NT2/D1 (cell line): ENCODE results near the gene ALDH9A1.
"Not testable (repeated sequence)": the region's sequence is repeated elsewhere in the genome, so short reads cannot be mapped to it uniquely, and the experiment has no call there.

Experiments used
- DNase-seq: peaks from one replicate; pipeline ENCODE4 v3.0.0-alpha.2; 2011; ENCODE audit warnings: low read depth, low spot score
- H3K27me3 ChIP-seq: 2 replicates; pipeline ENCODE4 v1.6.0; 2011; ENCODE audit warnings: mild to moderate bottlenecking; ENCODE audit not compliant: insufficient read length, insufficient read depth
- H3K36me3 ChIP-seq: 2 replicates; pipeline ENCODE4 v1.6.1; 2011; ENCODE audit warnings: mild to moderate bottlenecking, low read length, mixed read lengths; ENCODE audit not compliant: insufficient read depth, insufficient read length
- H3K4me1 ChIP-seq: 2 replicates; pipeline ENCODE4 v1.5.1; 2011; ENCODE audit not compliant: insufficient read depth, insufficient read length
- H3K4me3 ChIP-seq: 2 replicates; pipeline ENCODE4 v1.5.1; 2011; ENCODE audit warnings: low read depth; ENCODE audit not compliant: insufficient read length
- H3K9ac ChIP-seq: 2 replicates; pipeline ENCODE4 v1.6.0; 2011; ENCODE audit warnings: low read depth; ENCODE audit not compliant: insufficient read length
- H3K9me3 ChIP-seq: 2 replicates; pipeline ENCODE4 v1.5.1; 2011; ENCODE audit warnings: mild to moderate bottlenecking, low read length; ENCODE audit not compliant: insufficient read depth
- SUZ12 ChIP-seq: IDR thresholded peaks from 2 replicates; pipeline ENCODE4 v1.6.1; 2011; ENCODE audit not compliant: insufficient read length, insufficient read depth; ENCODE audit errors: extremely low read depth
- YY1 ChIP-seq: IDR thresholded peaks from 2 replicates; pipeline ENCODE4 v1.6.1; 2011; ENCODE audit not compliant: insufficient read length, insufficient read depth
- ZNF274 ChIP-seq: IDR thresholded peaks from 2 replicates; pipeline ENCODE4 v1.6.1; 2011; ENCODE audit warnings: mild to moderate bottlenecking, low read depth, low read length

The ALDH9A1 gene

DNA sequence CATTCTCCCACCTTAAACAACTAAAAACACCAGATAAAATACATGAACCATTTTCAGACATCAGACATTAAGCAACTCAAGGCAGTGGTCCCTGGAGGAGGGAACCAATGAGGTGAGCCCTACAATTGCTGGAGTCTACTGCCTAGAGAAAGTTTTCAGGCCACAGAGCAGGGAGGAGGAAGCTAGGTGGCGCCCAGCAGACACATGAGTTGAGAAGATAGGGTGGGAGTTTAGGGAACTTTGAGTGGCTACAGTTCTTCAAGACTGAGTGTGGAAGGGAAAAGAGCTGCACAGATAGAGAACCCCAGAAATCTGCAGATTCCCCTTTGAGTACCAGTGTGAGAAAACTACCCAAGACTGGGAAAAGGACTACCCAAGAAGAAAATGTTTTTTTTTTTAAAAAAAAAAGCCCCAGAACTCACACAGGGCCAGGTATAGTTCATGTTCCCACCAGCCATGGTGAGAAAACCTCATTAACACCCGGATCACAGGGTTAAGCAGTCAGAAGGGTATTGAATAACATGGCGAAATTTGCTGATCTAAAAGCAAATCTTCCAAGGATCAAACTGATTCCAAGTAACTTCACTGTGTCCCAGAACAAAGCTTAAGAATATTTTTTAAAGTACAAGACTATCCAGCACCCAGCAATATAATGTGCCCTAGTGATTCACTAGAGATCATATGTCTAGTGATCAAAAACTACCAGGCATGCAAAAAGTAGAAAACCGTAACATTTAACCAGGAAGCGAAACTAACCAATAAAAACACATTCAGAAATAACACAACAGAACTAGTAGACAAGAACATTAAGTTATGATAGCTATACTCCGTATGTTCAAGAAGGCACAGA is 12.0 kb downstream of the ALDH9A1 start:
- Histone ChIP-seq H3K4me3 (no peak overlapping the region), H3K4me1 (no peaks in the 10 kb centered on the region), H3K36me3 (peaks cover 64% of the 10 kb centered on the region), H3K9me3 (peaks cover 22% of the 10 kb centered on the region), H3K9ac (no peak overlapping the region), H3K27me3 (no peaks in the 10 kb centered on the region)
- no peak for DNase-seq
- TF ChIP-seq SUZ12 (no peak), ZNF274 (no peak), YY1 (no peak)

DNA sequence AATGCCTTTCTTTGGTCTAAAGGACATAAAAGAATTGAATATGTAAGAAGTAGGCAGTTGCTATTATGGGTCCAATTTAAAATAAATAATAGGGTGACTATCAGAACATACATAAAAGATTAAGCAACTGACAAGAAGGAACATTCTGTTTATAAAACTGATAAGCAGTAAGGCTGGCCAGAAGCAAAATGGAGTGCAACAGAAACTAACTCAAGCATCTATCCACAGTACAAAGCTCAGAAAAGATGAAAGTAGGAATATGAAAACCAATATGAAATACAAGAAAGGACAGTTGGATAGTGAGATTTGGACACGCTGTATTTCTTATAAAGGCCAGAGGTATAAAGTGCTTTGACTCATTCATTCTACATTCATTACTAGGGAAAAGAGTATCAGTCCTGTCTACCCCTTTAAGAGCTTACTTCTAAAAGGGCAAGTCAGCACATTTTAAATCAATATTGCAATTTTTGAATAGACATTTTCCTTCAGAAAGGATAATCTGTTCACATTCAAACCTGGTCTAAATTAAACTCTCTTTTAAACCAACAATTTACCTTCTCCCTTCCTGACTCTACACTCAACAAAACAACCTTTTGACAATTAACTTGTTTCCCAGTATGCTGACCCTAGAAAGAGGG is 14.4 kb downstream of the ALDH9A1 start:
- 0 out of 2 replicates have a peak, but pooled peaks cover 7% of the 10 kb centered on the region for H3K9me3 ChIP-seq
- no peaks in the 10 kb centered on the region for H3K4me1 ChIP-seq
- no peaks in the 10 kb centered on the region for H3K27me3 ChIP-seq
- no peak for DNase-seq
- TF ChIP-seq ZNF274 (no peak), SUZ12 (no peak), YY1 (no peak)
- no peak overlapping the region for H3K9ac ChIP-seq
- peaks cover 67% of the 10 kb centered on the region for H3K36me3 ChIP-seq
- H3K4me3 ChIP-seq = no peak overlapping the region

GRCh38 chr1:165680773-165681172 is 17.6 kb downstream of the ALDH9A1 start:
- not testable (repeated sequence) for H3K4me3 ChIP-seq, H3K4me1 ChIP-seq, H3K9ac ChIP-seq, DNase-seq, H3K9me3 ChIP-seq, H3K27me3 ChIP-seq
- H3K36me3 ChIP-seq = peaks cover 81% of the 10 kb centered on the region

GRCh38 chr1:165680303-165680702 is 18.1 kb downstream of the ALDH9A1 start:
- H3K36me3 ChIP-seq = peaks cover 82% of the 10 kb centered on the region
- H3K9me3 ChIP-seq = no peaks in the 10 kb centered on the region
- H3K27me3 ChIP-seq = no peaks in the 10 kb centered on the region
- no peak overlapping the region for H3K4me3 ChIP-seq
- no peak for DNase-seq
- H3K4me1 ChIP-seq = no peaks in the 10 kb centered on the region
- TF ChIP-seq ZNF274 (no peak), YY1 (no peak), SUZ12 (no peak)
- no peak overlapping the region for H3K9ac ChIP-seq

GRCh38 chr1:165679282-165680036 is 18.9 kb downstream of the ALDH9A1 start:
- TF ChIP-seq ZNF274 (no peak), SUZ12 (no peak)
- Histone ChIP-seq H3K36me3 (peaks cover 81% of the 10 kb centered on the region), H3K9me3 (no peaks in the 10 kb centered on the region), H3K27me3 (no peaks in the 10 kb centered on the region), H3K4me1 (no peaks in the 10 kb centered on the region), H3K9ac (no peak overlapping the region), H3K4me3 (no peak overlapping the region)
- DNase-seq = no peak

DNA sequence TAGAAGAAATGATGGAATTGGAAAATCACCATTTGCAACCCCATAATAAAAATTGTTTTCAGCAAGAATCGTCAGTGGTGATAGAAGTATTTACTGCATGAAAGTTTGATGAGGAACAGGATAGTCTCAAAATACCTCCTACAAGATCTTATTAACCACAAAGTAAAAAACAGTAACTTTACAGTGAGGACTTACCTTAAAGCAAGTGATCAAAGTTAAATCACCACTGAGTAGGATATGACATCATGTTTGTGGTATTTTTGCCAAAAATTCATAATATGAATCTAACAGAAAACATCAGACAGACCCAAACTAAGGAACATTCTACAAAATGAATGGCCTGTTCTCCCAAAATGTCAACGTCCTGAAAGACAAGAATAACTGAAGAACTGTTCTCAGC is 19.9 kb downstream of the ALDH9A1 start:
- Histone ChIP-seq H3K4me1 (no peaks in the 10 kb centered on the region), H3K36me3 (peaks cover 83% of the 10 kb centered on the region), H3K4me3 (no peak overlapping the region), H3K27me3 (no peaks in the 10 kb centered on the region), H3K9ac (no peak overlapping the region), H3K9me3 (no peaks in the 10 kb centered on the region)
- no peak for DNase-seq
- no peak for TF ChIP-seq ZNF274
- TF ChIP-seq SUZ12 = no peak
- TF ChIP-seq YY1 = no peak

DNA sequence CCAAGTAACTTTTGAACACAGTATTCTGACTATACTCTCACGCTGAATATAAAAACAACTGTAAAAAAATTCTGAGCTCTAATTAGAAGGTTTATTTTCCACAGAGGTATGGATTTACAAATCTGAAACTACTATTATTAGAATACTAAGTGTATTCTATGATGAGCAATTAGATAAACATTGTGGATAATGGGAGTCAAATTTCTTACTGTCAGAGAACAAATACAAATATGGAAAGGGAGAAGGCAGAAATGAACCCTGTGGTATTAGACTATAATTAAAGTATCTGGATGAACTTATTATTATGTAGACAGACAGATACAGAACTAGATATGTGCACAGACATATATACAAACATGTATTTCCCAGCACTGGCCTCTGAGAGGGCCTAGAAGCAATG is 22.6 kb downstream of the ALDH9A1 start:
- Histone ChIP-seq H3K4me1 (no peaks in the 10 kb centered on the region), H3K4me3 (no peak overlapping the region), H3K9me3 (no peaks in the 10 kb centered on the region), H3K36me3 (peaks cover 77% of the 10 kb centered on the region), H3K9ac (no peak overlapping the region), H3K27me3 (no peaks in the 10 kb centered on the region)
- TF ChIP-seq SUZ12 = no peak
- TF ChIP-seq ZNF274 = no peak
- TF ChIP-seq YY1 = no peak
- no peak for DNase-seq
